ENCODE measurements around the gene HUNK. TPM values are rescaled to one million over a fixed set of nuclear protein-coding genes. Genes with fewer than 3 reads are reported as not detected.

The HUNK gene
- total and polyA plus RNA-seq, 2 of the 8 experiments (the other 6 are each of a cell fraction or from before 2014, with no cell fraction given), result 1.9 to 10.2 TPM

DNA sequence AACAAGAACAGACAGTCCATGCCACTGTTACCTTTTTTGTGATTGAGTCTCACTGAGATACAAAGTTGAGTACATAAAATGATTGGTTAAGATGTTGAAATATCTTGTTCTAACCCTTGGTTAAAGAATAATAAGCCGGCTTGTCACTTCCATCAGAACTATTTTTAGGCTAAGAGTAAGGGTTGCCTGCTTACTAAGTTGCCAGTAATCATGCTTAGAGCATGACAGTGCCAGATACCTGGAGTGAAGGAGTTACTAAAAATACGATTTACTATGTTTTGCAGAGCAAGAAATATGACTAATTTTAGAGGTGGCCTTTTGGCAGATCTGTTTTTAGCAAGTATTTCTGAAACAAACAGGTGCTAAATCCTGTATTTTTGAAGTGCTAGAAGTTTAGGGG, 6.0 kb downstream of the HUNK start:
- Histone ChIP-seq H3K14ac (ENCODE audit: insufficient read length) (no peak overlapping the region), H3K4me2 (ENCODE audit: insufficient read depth in 1 of 2, low read depth in 2 of 2, low read length in 2 of 2) (no peak overlapping the region), H4K91ac (replicated peaks; ENCODE audit: insufficient read length, low read length) (no peak overlapping the region), H3K27ac (ENCODE audit: low read depth, low read length) (no peak overlapping the region), H3K9me3 (ENCODE audit: insufficient read depth in 2 of 2, low read depth in 1 of 2, low read length in 1 of 2) (no peaks in the 10 kb centered on the region), H3K23me2 (ENCODE audit: low read depth, low read length) (peaks cover 7% of the 10 kb centered on the region; the same call in 1 of the 2 replicates), H2BK15ac (ENCODE audit: low read length) (no peak overlapping the region), H3K79me2 (ENCODE audit: control insufficient read depth in 1 of 2, insufficient read depth in 2 of 2, low read length in 2 of 2) (peaks cover 0 to 41% of the 10 kb centered on the region in 2 experiments; a peak in 3 of 4 replicates), H2AFZ (ENCODE audit: low read length) (no peak overlapping the region), H3K18ac (ENCODE audit: extremely low read depth, low read length) (no peak overlapping the region), H2BK20ac (ENCODE audit: low read length) (no peak overlapping the region), H3K36me3 (ENCODE audit: control insufficient read depth in 2 of 4, insufficient read depth in 4 of 4, low read length in 3 of 4) (no peaks in the 10 kb centered on the region), H2BK12ac (ENCODE audit: low read depth, low read length) (no peak overlapping the region), H3K79me1 (ENCODE audit: low read depth, low read length) (peaks cover 4% of the 10 kb centered on the region; the same call in 1 of the 2 replicates), H3K23ac (ENCODE audit: insufficient read length) (no peak overlapping the region), H3K27me3 (replicated peaks in 1 of 4; ENCODE audit: control insufficient read depth in 3 of 4, extremely low read depth in 1 of 4, insufficient read depth in 3 of 4, low read length in 3 of 4) (peaks cover 0 to 3% (median 0%) of the 10 kb centered on the region in 4 experiments; a peak in 3 of 7 replicates), H2BK5ac (ENCODE audit: low read depth, low read length) (no peak overlapping the region), H2AK5ac (ENCODE audit: low read depth, low read length) (no peak overlapping the region), H4K5ac (ENCODE audit: insufficient read length, low read depth, low read length) (no peak overlapping the region), H3K4ac (replicated peaks; ENCODE audit: insufficient read length, low read depth, low read length) (no peak overlapping the region), H3K56ac (replicated peaks; ENCODE audit: insufficient read length, low read depth, low read length) (no peak overlapping the region), H3K9ac (replicated peaks in 1 of 4; ENCODE audit: extremely low read depth in 1 of 4, low read depth in 3 of 4, low read length in 3 of 4) (no peak overlapping the region), H3K4me1 (replicated peaks in 1 of 4; ENCODE audit: control insufficient read depth in 3 of 4, insufficient read depth in 4 of 4, low read length in 3 of 4) (peaks cover 4 to 20% (median 10%) of the 10 kb centered on the region in 4 experiments), H4K8ac (ENCODE audit: extremely low read depth, insufficient read depth, low read length) (no peak overlapping the region), H3K4me3 (ENCODE audit: extremely low read depth in 1 of 4, insufficient read depth in 2 of 4, low read depth in 3 of 4, low read length in 4 of 4) (no peak overlapping the region), H2BK120ac (replicated peaks; ENCODE audit: low read depth, low read length) (no peak overlapping the region), H4K20me1 (replicated peaks in 1 of 2; ENCODE audit: control insufficient read depth in 1 of 2, insufficient read depth in 2 of 2, low read length in 2 of 2) (peaks cover 0 to 2% of the 10 kb centered on the region in 2 experiments)
- FAIRE-seq (no peak), DNase-seq (ENCODE audit: low read depth in 1 of 2, low spot score in 2 of 2) (no peak)
- POLR2A ChIA-PET (ENCODE audit: partially characterized antibody), result no interaction called here
- 86% methylated on average over 2 of the region's 2 CpGs; no CpG with 5 or more reads in 1 of the 2 experiments for WGBS, 2 experiments (ENCODE audit: extremely low coverage in 1 of 2, insufficient coverage in 1 of 2, insufficient read length in 1 of 2, insufficient replicate concordance in 2 of 2, low coverage in 1 of 2, low lambda C conversion rate in 2 of 2, missing lambda C conversion rate in 1 of 2)
- CTCF ChIA-PET (ENCODE audit: partially characterized antibody), result interaction anchor here (1.4 kb wide), 1 partner anchor 11 kb away, joined by 4 read pairs; no protein-coding TSS in a partner anchor
- TF ChIP-seq POU5F1 (IDR thresholded peaks at IDR 0.05; ENCODE audit: low read depth, low read length) (no peak), RAD21 (IDR thresholded peaks at IDR 0.05 in 1 of 2, conservative IDR thresholded peaks at IDR 0.05 in 1 of 2; ENCODE audit: low read depth in 2 of 2, low read length in 2 of 2) (no peak)
